ENCODE measurements around the gene HDHD5.

HDHD5 gene

DNA sequence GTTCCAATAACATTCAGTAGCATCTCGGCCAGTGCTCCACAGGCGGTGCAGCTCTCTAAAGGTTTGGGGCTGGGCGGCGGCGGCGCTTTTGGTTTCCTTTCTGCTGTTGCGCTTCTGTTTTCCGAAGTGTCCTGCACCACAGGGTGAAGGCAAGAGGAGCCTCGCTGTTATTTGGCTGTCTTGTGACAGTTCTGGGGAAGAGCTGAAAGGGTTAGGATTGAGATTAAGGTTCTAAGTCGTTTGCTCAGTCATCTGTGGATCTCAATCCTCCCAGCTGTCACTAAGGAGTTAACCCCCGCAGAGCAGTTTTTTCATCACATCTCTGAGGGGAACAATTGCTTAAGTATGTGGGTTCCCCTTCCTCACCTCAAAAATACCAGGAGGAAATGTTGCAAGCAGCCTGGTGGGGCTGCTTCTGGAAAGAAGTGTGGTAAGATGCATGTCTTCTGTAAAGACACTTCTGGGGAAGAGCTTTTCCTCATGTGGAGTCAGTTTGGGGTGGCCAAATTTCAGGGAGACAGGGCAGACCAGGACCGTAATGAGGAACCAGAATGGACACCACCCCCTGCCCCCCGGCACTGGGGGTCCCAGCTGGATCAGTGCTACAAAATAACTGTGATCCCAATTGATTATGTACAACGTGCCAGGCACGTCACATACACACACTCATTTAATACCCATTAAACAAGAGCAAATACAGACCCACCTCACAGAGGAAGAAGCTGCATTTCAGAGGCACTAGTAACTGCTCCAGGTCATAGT lies 52.1 kb downstream of the HDHD5 start:
- H3K27me3 Mint-ChIP-seq, result no peaks in the 10 kb centered on the region
- no peaks in the 10 kb centered on the region for H3K9me3 Mint-ChIP-seq
- peaks cover 59% of the 10 kb centered on the region for H3K36me3 Mint-ChIP-seq
- no peak overlapping the region for H3K4me3 Mint-ChIP-seq
- no peak for ATAC-seq
- H3K4me1 Mint-ChIP-seq, result peaks cover 5% of the 10 kb centered on the region
- H3K27ac Mint-ChIP-seq, result no peak overlapping the region

DNA sequence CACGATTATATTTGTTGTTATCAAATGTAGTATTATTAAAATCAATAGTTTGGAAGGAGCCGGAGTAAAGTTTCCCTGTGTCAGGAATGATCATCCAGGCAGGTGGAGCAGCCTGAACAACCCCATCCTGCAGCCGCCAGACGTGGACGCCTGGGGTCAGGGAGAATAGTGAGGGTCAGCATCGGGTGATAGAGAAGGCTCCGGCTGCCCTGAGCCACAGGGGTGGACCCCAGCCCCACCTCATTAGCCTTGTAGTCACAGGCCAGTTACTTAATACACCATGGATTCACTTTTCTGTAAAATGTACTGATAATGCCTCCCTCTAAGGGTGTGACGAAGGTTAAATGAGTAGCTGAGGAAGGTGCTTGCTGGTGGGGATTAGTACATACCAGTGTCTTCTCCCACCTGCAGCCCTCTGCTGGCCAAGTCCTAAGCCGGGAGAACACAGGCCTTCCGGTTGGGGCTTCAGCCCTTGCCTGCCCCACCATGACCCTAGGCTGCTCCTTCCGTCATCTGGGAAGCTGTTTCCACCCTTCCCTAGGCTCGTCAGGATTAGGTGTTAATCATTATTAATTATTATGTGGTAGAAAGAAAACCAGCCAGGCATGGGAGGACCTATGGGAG lies 52.8 kb downstream of the HDHD5 start:
- Mint-ChIP-seq H3K27ac (no peak overlapping the region), H3K4me3 (no peak overlapping the region), H3K4me1 (peaks cover 8% of the 10 kb centered on the region), H3K36me3 (peaks cover 66% of the 10 kb centered on the region), H3K27me3 (no peaks in the 10 kb centered on the region), H3K9me3 (no peaks in the 10 kb centered on the region)
- ATAC-seq, result no peak

DNA sequence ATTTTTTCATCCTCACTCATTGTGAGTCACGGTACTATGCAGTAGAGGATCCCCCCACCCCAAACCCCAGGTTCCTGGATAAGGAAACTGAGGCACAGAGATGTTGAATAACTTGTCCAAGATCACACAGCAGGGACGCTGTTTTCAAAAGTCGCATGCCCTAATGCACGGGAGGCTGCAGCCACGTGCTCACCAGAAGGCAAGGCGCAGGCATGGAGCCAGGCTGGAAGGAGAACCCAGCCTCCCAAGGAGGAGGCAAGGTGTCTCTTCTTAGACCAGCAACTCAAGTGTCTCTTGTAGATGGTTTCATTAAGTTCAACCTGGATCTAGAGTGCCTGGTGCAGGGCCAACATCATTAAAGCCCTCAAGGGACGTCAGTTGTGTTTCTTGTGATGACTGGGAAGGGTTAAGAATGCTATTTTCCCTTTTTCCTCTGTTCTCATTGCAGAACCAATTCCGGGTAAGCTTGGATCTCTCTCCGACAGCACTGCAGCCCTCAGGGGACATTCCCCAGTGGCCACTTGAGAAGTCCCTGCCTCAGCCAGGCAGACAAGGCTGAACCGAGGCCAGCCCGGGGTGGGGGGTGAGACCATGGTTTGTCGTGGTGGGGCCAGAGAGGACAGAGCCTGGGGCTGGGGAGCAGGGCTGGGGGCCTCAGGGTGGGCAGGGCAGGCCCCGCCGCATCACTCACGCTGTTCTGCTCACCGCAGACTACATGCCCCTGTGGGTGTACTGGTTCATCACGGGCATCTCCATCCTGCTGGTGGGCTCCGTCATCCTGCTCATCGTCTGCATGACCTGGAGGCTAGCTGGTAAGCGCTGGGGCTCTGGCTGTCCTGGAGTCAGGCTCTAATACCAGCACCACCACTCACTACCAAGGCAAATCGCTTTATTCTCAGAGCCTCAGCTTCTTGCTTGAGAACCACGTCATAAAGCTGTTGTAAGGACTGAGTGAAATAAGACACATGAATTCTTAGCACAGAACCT lies 53.6 kb downstream of the HDHD5 start:
- no peak overlapping the region for H3K27ac Mint-ChIP-seq
- peaks cover 66% of the 10 kb centered on the region for H3K36me3 Mint-ChIP-seq
- no peaks in the 10 kb centered on the region for H3K27me3 Mint-ChIP-seq
- H3K4me1 Mint-ChIP-seq, result peaks cover 8% of the 10 kb centered on the region
- no peak for ATAC-seq
- no peak overlapping the region for H3K4me3 Mint-ChIP-seq
- H3K9me3 Mint-ChIP-seq, result no peaks in the 10 kb centered on the region

DNA sequence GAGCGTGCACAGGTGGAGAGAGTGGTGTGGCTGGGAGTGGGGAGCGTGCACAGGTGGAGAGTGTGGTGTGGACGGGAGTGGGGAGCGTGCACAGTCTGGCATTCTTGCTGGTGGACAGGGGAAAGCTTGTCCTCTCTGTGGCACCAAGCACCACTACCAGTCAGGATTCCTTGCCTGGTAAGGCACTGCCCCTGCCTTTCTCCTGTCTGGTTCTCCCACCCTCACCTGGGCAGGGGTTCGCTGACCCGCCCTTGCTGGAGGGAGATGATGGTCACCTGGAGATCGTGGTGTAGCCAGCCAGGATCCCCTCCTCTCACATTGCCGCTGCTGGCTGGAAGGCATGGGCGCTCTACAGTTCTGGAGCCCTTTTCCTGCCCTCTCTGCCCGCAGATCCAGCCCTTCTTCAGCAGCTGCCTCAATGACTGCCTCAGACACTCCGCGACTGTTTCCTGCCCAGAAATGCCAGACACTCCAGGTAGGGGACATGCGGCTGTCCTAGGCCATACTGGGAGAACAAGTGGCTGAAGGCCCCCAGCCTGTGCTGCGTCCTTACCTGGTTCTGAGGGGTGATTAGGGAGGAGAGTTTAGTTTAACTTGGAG lies 54.6 kb downstream of the HDHD5 start:
- Mint-ChIP-seq H3K27ac (no peak overlapping the region), H3K36me3 (peaks cover 70% of the 10 kb centered on the region), H3K27me3 (no peaks in the 10 kb centered on the region)

DNA sequence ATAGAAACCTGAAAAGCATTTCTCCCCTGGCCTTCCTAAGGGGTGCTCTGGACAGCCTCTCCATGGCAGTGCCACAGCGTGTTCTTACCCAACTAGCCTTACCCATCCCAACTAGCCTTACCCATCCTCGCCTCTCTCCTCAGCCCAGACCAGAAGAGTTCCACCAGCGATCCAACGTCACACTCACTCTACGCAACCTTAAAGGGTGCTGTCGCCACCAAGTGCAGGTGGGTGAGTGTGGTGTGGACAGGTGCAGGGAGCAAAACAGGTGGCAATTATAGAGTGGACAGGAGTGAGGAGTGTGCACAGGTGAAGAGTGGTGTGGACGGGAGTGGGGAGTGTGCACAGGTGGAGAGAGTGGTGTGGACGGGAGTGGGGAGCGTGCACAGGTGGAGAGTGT lies 55.7 kb downstream of the HDHD5 start:
- peaks cover 18% of the 10 kb centered on the region for H3K4me1 Mint-ChIP-seq

More for the DNA sequence above, 54.6 kb downstream of the HDHD5 start:
- peaks cover 8% of the 10 kb centered on the region for H3K4me1 Mint-ChIP-seq
- H3K9me3 Mint-ChIP-seq, result no peaks in the 10 kb centered on the region
- ATAC-seq, result no peak
- H3K4me3 Mint-ChIP-seq, result no peak overlapping the region

GRCh38 chr22:17102297-17102667 lies 56.8 kb downstream of the HDHD5 start:
- ATAC-seq, result no peak
- no peaks in the 10 kb centered on the region for H3K9me3 Mint-ChIP-seq
- peaks cover 27% of the 10 kb centered on the region for H3K4me1 Mint-ChIP-seq
- H3K36me3 Mint-ChIP-seq, result peaks cover 76% of the 10 kb centered on the region
- H3K4me3 Mint-ChIP-seq, result no peak overlapping the region
- H3K27ac Mint-ChIP-seq, result no peak overlapping the region
- H3K27me3 Mint-ChIP-seq, result no peaks in the 10 kb centered on the region

More for the DNA sequence above, 55.7 kb downstream of the HDHD5 start:
- no peaks in the 10 kb centered on the region for H3K9me3 Mint-ChIP-seq
- no peak for ATAC-seq
- H3K27me3 Mint-ChIP-seq, result no peaks in the 10 kb centered on the region
- no peak overlapping the region for H3K27ac Mint-ChIP-seq
- no peak overlapping the region for H3K4me3 Mint-ChIP-seq
- peaks cover 78% of the 10 kb centered on the region for H3K36me3 Mint-ChIP-seq

DNA sequence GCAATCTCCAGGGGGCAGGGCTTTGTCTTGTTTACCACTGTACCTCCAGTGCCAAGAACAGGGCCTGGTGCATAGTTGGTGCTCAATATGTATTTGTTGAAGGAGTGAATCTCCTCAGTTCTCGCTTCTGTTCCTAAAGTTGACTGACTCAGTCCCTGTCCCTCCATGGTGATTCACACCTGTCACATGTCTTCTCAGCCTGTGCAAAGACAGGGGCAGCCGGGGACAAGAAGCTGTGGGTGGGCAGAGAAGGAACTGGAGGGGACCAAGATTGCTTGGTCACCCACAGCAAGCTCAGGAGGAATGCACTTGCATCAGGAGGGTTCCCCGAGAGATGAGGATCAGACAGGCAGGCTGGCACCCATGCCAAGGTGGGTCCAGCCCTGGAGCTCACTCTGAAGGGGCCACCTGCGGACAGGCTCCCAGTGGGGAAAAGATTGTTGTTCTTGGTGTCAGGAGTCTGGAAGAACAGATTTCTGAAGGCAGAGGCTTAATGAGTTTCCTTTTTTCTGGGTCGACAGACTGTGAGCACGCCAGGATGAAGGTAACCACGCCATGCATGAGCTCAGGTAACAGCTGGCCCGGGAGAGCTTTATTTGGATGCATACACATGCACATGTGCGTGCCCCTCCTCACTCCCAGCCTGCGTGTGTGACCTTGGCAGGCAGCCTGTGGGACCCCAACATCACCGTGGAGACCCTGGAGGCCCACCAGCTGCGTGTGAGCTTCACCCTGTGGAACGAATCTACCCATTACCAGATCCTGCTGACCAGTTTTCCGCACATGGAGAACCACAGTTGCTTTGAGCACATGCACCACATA lies 57.4 kb downstream of the HDHD5 start:
- Mint-ChIP-seq H3K9me3 (no peaks in the 10 kb centered on the region), H3K4me1 (peaks cover 32% of the 10 kb centered on the region), H3K27me3 (no peaks in the 10 kb centered on the region), H3K36me3 (peaks cover 72% of the 10 kb centered on the region), H3K4me3 (no peak overlapping the region), H3K27ac (no peak overlapping the region)
- ATAC-seq, result no peak

- H3K4me1 Mint-ChIP-seq, result peaks cover 32% of the 10 kb centered on the region
- no peak overlapping the region for H3K4me3 Mint-ChIP-seq
- no peaks in the 10 kb centered on the region for H3K9me3 Mint-ChIP-seq
- no peak for ATAC-seq
- H3K27ac Mint-ChIP-seq, result no peak overlapping the region
- peaks cover 68% of the 10 kb centered on the region for H3K36me3 Mint-ChIP-seq
- no peaks in the 10 kb centered on the region for H3K27me3 Mint-ChIP-seq
Observed at GRCh38 chr22:17100621-17101020, 58.5 kb downstream of the HDHD5 start.

- ATAC-seq, result peak; percentile 65
- Mint-ChIP-seq H3K9me3 (no peaks in the 10 kb centered on the region), H3K27me3 (no peaks in the 10 kb centered on the region), H3K36me3 (peaks cover 55% of the 10 kb centered on the region), H3K27ac (peak overlapping the region; percentile 41), H3K4me1 (peaks cover 32% of the 10 kb centered on the region), H3K4me3 (no peak overlapping the region)
Observed at GRCh38 chr22:17098379-17098819, 60.7 kb downstream of the HDHD5 start.

- no peak for ATAC-seq
- no peaks in the 10 kb centered on the region for H3K9me3 Mint-ChIP-seq
- H3K27me3 Mint-ChIP-seq, result no peaks in the 10 kb centered on the region
- H3K36me3 Mint-ChIP-seq, result peaks cover 51% of the 10 kb centered on the region
- H3K27ac Mint-ChIP-seq, result no peak overlapping the region
- no peak overlapping the region for H3K4me3 Mint-ChIP-seq
- H3K4me1 Mint-ChIP-seq, result peaks cover 36% of the 10 kb centered on the region
Observed at GRCh38 chr22:17097701-17098100, 61.4 kb downstream of the HDHD5 start.

- Mint-ChIP-seq H3K4me1 (peaks cover 36% of the 10 kb centered on the region), H3K36me3 (peaks cover 45% of the 10 kb centered on the region)
Observed at GRCh38 chr22:17097062-17097461, 62.0 kb downstream of the HDHD5 start.

GRCh38 chr22:17096071-17096470 lies 63.0 kb downstream of the HDHD5 start:
- Mint-ChIP-seq H3K9me3 (no peaks in the 10 kb centered on the region), H3K4me3 (no peak overlapping the region), H3K27ac (no peak overlapping the region), H3K4me1 (peaks cover 36% of the 10 kb centered on the region), H3K36me3 (peaks cover 35% of the 10 kb centered on the region), H3K27me3 (no peaks in the 10 kb centered on the region)
- ATAC-seq, result no peak

More at GRCh38 chr22:17097062-17097461, 62.0 kb downstream of the HDHD5 start:
- Mint-ChIP-seq H3K27ac (no peak overlapping the region), H3K4me3 (no peak overlapping the region), H3K27me3 (no peaks in the 10 kb centered on the region), H3K9me3 (no peaks in the 10 kb centered on the region)
- no peak for ATAC-seq

DNA sequence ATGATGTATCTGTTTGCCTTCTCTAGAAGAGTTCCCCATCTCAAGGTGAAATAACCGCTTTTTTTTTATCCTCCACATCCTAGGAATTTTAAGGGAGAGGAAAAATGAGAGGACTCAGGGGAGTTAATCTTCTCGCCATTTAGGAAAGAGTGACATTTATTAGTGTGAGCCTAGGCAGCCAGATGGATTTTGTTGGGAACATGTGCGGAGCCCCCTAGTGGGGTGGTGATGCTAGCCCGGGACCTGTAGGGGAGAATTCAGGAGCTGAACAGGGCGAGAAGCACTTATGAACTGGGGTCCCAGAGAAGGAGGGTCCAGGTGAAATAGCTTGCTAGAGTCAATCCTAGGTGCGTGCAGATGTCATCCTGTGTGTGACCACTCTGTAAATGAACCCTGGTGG lies 63.5 kb downstream of the HDHD5 start:
- Mint-ChIP-seq H3K27ac (no peak overlapping the region), H3K27me3 (no peaks in the 10 kb centered on the region), H3K4me1 (peaks cover 42% of the 10 kb centered on the region), H3K9me3 (no peaks in the 10 kb centered on the region), H3K36me3 (peaks cover 30% of the 10 kb centered on the region), H3K4me3 (no peak overlapping the region)
- no peak for ATAC-seq

DNA sequence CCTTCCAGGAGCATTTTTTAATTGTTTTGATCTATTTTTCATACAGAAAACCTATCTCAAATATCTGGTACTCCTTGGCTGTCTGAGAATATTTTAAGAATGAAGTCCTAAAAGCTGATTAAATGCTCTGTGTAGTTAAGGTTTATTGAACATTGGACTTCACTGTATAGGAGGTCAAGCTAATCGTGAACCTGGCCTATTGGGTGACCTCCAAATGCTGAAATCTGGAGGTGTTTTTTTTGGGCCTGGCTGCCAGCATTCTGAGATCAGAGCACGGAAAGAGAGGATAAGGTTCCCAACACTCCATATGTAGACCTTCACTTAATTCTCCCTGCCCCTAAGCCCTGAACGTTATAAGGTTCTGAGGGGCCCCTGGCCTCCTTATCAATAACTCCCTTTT lies 66.0 kb downstream of the HDHD5 start:
- peaks cover 34% of the 10 kb centered on the region for H3K4me1 Mint-ChIP-seq
- peaks cover 5% of the 10 kb centered on the region for H3K36me3 Mint-ChIP-seq
- H3K9me3 Mint-ChIP-seq, result no peaks in the 10 kb centered on the region
- no peak overlapping the region for H3K4me3 Mint-ChIP-seq
- ATAC-seq, result no peak
- H3K27me3 Mint-ChIP-seq, result no peaks in the 10 kb centered on the region
- H3K27ac Mint-ChIP-seq, result no peak overlapping the region
